PFSK-1 (cell line): Measurements from ENCODE around the gene RPTOR.

ENCODE experiments used
- FOXP2 ChIP-seq: optimal IDR thresholded peaks from 2 replicates; pipeline ENCODE3; 2011; ENCODE audit warnings: borderline replicate concordance, control low read depth, inconsistent platforms; ENCODE audit not compliant: insufficient read depth; ENCODE audit errors: extremely low read length, extremely low read depth
- POLR2AphosphoS5 ChIP-seq: IDR thresholded peaks from 2 replicates; pipeline ENCODE4 v1.6.1; 2012; ENCODE audit warnings: low read depth, mild to moderate bottlenecking, control low read depth, low read length, moderate library complexity
- SIN3A ChIP-seq: IDR thresholded peaks from 2 replicates; pipeline ENCODE4 v1.6.1; 2012; ENCODE audit warnings: mild to moderate bottlenecking, low read length, moderate library complexity, borderline replicate concordance; ENCODE audit not compliant: insufficient read depth
- TAF1 ChIP-seq: IDR thresholded peaks from 2 replicates; pipeline ENCODE4 v1.6.1; 2012; ENCODE audit warnings: low read length, control low read depth, borderline replicate concordance; ENCODE audit not compliant: insufficient read depth
- TF ChIP-seq, protein P1 (sequence below), 2 experiments: IDR thresholded peaks; 2 replicates each; pipeline versions ENCODE4 v1.6.1 to v1.8.0; 2011 to 2012; ENCODE audit warnings: low read depth in 2 of 2, low read length in 2 of 2, control low read depth in 1 of 2, inconsistent platforms in 1 of 2, mild to moderate bottlenecking in 1 of 2, moderate library complexity in 1 of 2; ENCODE audit not compliant: insufficient read depth in 1 of 2

RPTOR gene

GRCh38 chr17:80625627-80626026 lies 81.0 kb downstream of the RPTOR start:
- no peak for TF ChIP-seq POLR2AphosphoS5
- no peak for TF ChIP-seq TAF1
- no peak for TF ChIP-seq FOXP2
- TF ChIP-seq SIN3A, result no peak
- TF ChIP-seq, protein P1, sequence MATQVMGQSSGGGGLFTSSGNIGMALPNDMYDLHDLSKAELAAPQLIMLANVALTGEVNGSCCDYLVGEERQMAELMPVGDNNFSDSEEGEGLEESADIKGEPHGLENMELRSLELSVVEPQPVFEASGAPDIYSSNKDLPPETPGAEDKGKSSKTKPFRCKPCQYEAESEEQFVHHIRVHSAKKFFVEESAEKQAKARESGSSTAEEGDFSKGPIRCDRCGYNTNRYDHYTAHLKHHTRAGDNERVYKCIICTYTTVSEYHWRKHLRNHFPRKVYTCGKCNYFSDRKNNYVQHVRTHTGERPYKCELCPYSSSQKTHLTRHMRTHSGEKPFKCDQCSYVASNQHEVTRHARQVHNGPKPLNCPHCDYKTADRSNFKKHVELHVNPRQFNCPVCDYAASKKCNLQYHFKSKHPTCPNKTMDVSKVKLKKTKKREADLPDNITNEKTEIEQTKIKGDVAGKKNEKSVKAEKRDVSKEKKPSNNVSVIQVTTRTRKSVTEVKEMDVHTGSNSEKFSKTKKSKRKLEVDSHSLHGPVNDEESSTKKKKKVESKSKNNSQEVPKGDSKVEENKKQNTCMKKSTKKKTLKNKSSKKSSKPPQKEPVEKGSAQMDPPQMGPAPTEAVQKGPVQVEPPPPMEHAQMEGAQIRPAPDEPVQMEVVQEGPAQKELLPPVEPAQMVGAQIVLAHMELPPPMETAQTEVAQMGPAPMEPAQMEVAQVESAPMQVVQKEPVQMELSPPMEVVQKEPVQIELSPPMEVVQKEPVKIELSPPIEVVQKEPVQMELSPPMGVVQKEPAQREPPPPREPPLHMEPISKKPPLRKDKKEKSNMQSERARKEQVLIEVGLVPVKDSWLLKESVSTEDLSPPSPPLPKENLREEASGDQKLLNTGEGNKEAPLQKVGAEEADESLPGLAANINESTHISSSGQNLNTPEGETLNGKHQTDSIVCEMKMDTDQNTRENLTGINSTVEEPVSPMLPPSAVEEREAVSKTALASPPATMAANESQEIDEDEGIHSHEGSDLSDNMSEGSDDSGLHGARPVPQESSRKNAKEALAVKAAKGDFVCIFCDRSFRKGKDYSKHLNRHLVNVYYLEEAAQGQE (IDR thresholded peaks at IDR 0.05; ENCODE audit: insufficient read depth in 1 of 2, low read depth in 2 of 2, low read length in 2 of 2), result no peak

- no peak for TF ChIP-seq SIN3A
- TF ChIP-seq, protein P1 (IDR thresholded peaks at IDR 0.05; ENCODE audit: insufficient read depth in 1 of 2, low read depth in 2 of 2, low read length in 2 of 2), result no peak
- no peak for TF ChIP-seq TAF1
- TF ChIP-seq POLR2AphosphoS5, result no peak
- no peak for TF ChIP-seq FOXP2
These were observed 84.8 kb downstream of the RPTOR start for GRCh38 chr17:80629298-80630028.

DNA sequence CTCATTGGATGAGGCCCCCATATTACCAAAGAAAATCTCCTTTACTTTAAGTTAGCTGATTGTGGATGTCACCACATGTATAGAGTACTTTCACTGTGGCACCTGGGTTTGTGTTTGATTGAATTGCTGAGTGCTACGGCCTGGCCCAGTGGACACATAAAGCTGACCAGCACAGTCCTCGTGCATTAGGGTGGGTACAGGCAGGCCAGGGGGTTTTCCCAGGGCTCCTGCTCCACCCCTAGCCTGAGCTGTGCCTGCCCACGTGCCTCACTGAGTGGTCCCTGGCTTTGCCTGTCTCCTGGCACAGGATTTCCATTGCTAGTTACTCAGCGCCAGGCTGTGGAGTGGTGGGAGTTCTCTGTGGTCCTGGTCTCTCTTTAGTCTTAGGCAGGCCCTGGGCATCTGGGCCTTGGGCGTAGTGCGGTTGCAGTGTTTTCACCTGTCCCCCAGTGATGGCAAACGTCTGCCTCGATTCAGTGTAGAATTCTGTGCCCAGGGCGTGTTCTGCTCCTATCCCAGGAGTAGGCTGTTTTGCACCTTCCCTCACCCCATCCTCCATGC lies 86.0 kb downstream of the RPTOR start:
- TF ChIP-seq FOXP2 (no peak), POLR2AphosphoS5 (no peak), TAF1 (no peak), SIN3A (no peak)
- TF ChIP-seq, protein P1 (IDR thresholded peaks at IDR 0.05; ENCODE audit: insufficient read depth in 1 of 2, low read depth in 2 of 2, low read length in 2 of 2), result no peak

DNA sequence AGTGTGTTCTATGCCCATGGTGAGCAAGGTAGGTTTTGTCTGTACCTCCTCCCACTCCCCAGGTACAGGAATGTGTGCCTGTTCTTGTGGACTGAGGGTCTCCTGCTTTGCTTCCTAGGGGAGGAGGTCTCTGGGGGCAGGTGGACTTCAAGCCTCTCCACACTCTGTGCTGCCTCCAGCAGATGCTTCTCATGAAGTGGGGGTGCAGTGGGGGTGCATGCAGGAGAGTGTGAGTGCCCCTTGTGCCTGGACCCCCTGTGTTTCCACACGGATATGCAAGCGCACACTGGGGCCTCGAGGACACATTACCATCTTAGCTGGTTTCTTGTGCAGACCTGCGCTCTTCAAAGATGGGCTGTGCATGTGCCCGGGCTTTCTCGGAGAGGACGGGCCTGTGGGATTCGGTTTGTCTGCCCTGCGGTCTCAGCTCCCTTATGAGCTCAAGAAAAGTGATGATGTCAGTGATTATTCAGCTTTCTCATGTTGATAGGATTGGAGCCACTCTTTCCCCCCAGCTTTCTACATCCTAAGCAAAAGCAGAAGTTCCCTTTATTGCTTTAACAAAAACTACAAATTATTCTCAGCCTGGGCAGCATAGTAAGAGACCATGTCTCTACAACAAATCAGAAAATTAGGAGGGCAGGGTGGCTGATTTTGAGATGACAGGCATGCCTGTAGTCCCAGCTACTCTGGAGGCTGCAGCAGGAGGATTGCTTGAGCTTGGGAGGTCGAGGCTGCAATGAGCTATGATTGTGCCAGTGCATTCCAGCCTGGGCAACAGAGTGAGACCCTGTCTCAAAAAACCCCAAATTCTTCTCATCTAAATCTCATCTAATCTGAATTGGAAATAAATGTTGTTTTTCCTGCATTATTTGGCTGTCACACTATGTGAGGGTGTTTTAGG lies 86.8 kb downstream of the RPTOR start:
- TF ChIP-seq, protein P1 (IDR thresholded peaks at IDR 0.05; ENCODE audit: insufficient read depth in 1 of 2, low read depth in 2 of 2, low read length in 2 of 2), result no peak
- no peak for TF ChIP-seq POLR2AphosphoS5
- no peak for TF ChIP-seq SIN3A
- no peak for TF ChIP-seq TAF1
